ENCODE results near the gene CDH22. TPM values are rescaled to one million over a fixed set of nuclear protein-coding genes. Genes with fewer than 3 reads are reported as not detected.
A peak's percentile ranks its signal among the peaks of the same experiment; 100 is the strongest.

CDH22 gene
- total and polyA plus RNA-seq, 2 donors from 2014 or later, result 0.19 to 1.6 TPM

- Histone ChIP-seq H3K27ac (ENCODE audit: low read depth in 2 of 2, low read length in 2 of 2) (no peak overlapping the region), H3K4me1 (ENCODE audit: control insufficient read depth in 2 of 3, insufficient read depth in 2 of 3, low read depth in 1 of 3, low read length in 3 of 3) (peaks cover 0 to 3% (median 0%) of the 10 kb centered on the region in 3 donors), H3K9ac (ENCODE audit: low read length in 3 of 3) (no peak overlapping the region), H3K36me3 (ENCODE audit: control insufficient read depth in 2 of 3, insufficient read depth in 3 of 3, low read length in 3 of 3) (no peaks in the 10 kb centered on the region), H3K9me3 (ENCODE audit: control insufficient read depth in 2 of 3, insufficient read depth in 1 of 3, low read length in 3 of 3) (no peaks in the 10 kb centered on the region), H3K27me3 (ENCODE audit: control insufficient read depth, insufficient read depth, low read length) (peaks cover 5% of the 10 kb centered on the region), H3K4me3 (ENCODE audit: low read length in 3 of 3) (no peak overlapping the region)
- FAIRE-seq, result no peak
- intact Hi-C loops (cut with DNase I), result no loop called here
- DNase-seq, result no peak
- no peak for TF ChIP-seq CTCF (IDR thresholded peaks at IDR 0.05; ENCODE audit: borderline replicate concordance, extremely low read depth, insufficient read depth)
Measured at GRCh38 chr20:46134716-46135115, 173.6 kb downstream of the CDH22 start.

DNA sequence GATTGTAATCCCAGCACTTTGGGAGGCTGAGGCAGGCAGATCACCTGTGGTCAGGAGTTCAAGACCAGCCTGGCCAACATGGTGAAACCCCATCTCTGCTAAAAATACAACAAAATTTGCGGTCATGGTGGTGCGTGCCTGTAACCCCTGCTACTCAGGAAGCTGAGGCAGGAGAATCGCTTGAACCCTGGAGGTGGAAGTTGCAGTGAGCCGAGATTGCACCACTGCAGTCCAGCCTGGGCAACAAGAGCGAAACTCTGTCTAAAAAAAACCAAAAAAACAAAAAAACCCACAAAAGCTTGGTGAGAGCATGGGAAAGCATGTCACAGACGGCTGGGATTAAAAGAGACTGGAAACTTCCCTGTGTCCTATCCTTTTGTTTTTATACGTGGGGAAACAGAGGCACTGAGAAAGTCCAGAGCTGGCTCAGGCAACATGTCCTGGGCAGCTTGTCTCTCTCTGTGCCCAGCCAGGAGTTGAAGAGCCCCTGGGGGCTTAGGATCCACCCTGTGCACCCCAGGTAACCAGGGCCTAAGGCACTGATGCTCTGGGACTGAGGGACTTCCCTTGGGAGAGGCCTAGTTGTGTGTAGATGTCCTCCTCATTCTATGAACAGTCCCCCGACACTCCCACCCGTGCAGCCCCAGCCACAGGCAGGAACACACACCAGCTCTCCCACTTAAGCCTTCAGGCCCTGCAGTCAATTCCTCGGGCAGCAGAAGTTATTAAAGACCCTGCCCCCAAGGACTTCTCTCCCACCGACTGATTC, 174.2 kb downstream of the CDH22 start:
- DNase-seq (peak in 1 of 5 donors; percentile 43), FAIRE-seq (no peak)
- Histone ChIP-seq H3K27me3 (ENCODE audit: control insufficient read depth, insufficient read depth, low read length) (peaks cover 5% of the 10 kb centered on the region), H3K36me3 (ENCODE audit: control insufficient read depth in 2 of 3, insufficient read depth in 3 of 3, low read length in 3 of 3) (no peaks in the 10 kb centered on the region), H3K4me3 (ENCODE audit: low read length in 3 of 3) (no peak overlapping the region), H3K9ac (ENCODE audit: low read length in 3 of 3) (no peak overlapping the region), H3K9me3 (ENCODE audit: control insufficient read depth in 2 of 3, insufficient read depth in 1 of 3, low read length in 3 of 3) (no peaks in the 10 kb centered on the region), H3K27ac (ENCODE audit: low read depth in 2 of 2, low read length in 2 of 2) (no peak overlapping the region), H3K4me1 (ENCODE audit: control insufficient read depth in 2 of 3, insufficient read depth in 2 of 3, low read depth in 1 of 3, low read length in 3 of 3) (peaks cover 0 to 3% (median 0%) of the 10 kb centered on the region in 3 donors)
- no peak for TF ChIP-seq CTCF (IDR thresholded peaks at IDR 0.05; ENCODE audit: borderline replicate concordance, extremely low read depth, insufficient read depth)
- intact Hi-C loops (cut with DNase I), result no loop called here

DNA sequence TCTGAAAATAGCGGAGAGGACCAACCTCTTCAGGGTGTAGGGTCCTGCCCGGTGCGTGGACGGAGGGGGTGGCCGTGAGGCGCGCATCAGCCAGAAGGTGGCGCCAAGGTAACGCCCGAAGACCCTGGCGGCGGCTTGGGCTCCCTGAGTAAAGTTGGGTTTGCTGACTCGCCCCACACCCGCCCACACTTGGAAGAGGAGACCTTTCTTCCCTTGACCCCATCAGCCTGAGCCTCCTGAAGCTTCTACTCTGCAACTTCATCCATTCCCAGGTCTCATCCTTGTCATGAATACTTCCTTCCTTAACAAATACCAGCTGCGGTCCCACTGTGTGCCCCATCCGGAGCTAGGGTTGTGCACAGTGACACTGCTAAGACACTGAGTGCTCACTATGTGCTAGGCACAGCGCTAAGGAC, 175.6 kb downstream of the CDH22 start:
- no peak overlapping the region for H3K9ac ChIP-seq (ENCODE audit: low read length in 3 of 3)

More for the DNA sequence above, 175.6 kb downstream of the CDH22 start:
- Histone ChIP-seq H3K4me3 (ENCODE audit: low read length in 3 of 3) (no peak overlapping the region), H3K4me1 (ENCODE audit: control insufficient read depth in 2 of 3, insufficient read depth in 2 of 3, low read depth in 1 of 3, low read length in 3 of 3) (peaks cover 0 to 3% (median 0%) of the 10 kb centered on the region in 3 donors), H3K9me3 (ENCODE audit: control insufficient read depth in 2 of 3, insufficient read depth in 1 of 3, low read length in 3 of 3) (no peaks in the 10 kb centered on the region), H3K27ac (ENCODE audit: low read depth in 2 of 2, low read length in 2 of 2) (no peak overlapping the region), H3K27me3 (ENCODE audit: control insufficient read depth, insufficient read depth, low read length) (peaks cover 5% of the 10 kb centered on the region), H3K36me3 (ENCODE audit: control insufficient read depth in 2 of 3, insufficient read depth in 3 of 3, low read length in 3 of 3) (no peaks in the 10 kb centered on the region)
- intact Hi-C loops (cut with DNase I), result no loop called here
- TF ChIP-seq CTCF (IDR thresholded peaks at IDR 0.05; ENCODE audit: borderline replicate concordance, extremely low read depth, insufficient read depth), result peak; percentile 71
- no peak for FAIRE-seq
- peak; percentile 68 to 86 (median 78) for DNase-seq
